ENCODE data around the gene BCO2. TPM values are rescaled to one million over a fixed set of nuclear protein-coding genes. Genes with fewer than 3 reads are reported as not detected.
"Not testable (repeated sequence)": the region's sequence is repeated elsewhere in the genome, so short reads cannot be mapped to it uniquely, and the experiment has no call there.

BCO2 gene
- total RNA-seq, 3 donors from 2014 or later (not counting 1 experiment from before 2014, with no cell fraction given) = 3.9 to 7.2 (median 5.8) TPM

- Mint-ChIP-seq H3K4me3 (no peak overlapping the region), H3K9me3 (no peaks in the 10 kb centered on the region)
- WGBS (ENCODE audit: insufficient coverage) = 97% methylated on average over 2 of the region's 2 CpGs
Measured at GRCh38 chr11:112196519-112197087, 21.3 kb downstream of the BCO2 start.

GRCh38 chr11:112199101-112199500 lies 23.8 kb downstream of the BCO2 start:
- intact Hi-C loops (cut with micrococcal nuclease); H3K9me3 Mint-ChIP-seq; ATAC-seq; DNase-seq; H3K36me3 ChIP-seq (ENCODE audit: control insufficient read depth, insufficient read depth, low read length); H3K36me3 Mint-ChIP-seq; H3K4me3 Mint-ChIP-seq; H3K27me3 Mint-ChIP-seq (ENCODE audit: low read depth in 2 of 2); H3K27ac ChIP-seq (ENCODE audit: low read length); H3K27ac Mint-ChIP-seq; H3K4me3 ChIP-seq (ENCODE audit: low read length); H3K4me1 ChIP-seq (ENCODE audit: control insufficient read depth, insufficient read depth, low read length); H3K9me3 ChIP-seq (ENCODE audit: control insufficient read depth, insufficient read depth, low read length); H3K4me1 Mint-ChIP-seq; H3K27me3 ChIP-seq (ENCODE audit: control insufficient read depth, insufficient read depth, low read length): not testable (repeated sequence)
- WGBS (ENCODE audit: insufficient coverage) = 100% methylated on average over 2 of the region's 4 CpGs

More at GRCh38 chr11:112196519-112197087, 21.3 kb downstream of the BCO2 start:
- H3K4me3 ChIP-seq (ENCODE audit: low read length) = no peak overlapping the region
- intact Hi-C loops (cut with micrococcal nuclease) = no loop called here
- H3K36me3 ChIP-seq (ENCODE audit: control insufficient read depth, insufficient read depth, low read length) = no peaks in the 10 kb centered on the region
- ATAC-seq (no peak), DNase-seq (no peak)
- peaks cover 5% of the 10 kb centered on the region in 2 donors for H3K4me1 Mint-ChIP-seq
- peaks cover 0 to 3% of the 10 kb centered on the region in 2 donors for H3K27me3 Mint-ChIP-seq (ENCODE audit: low read depth in 2 of 2)
- no peaks in the 10 kb centered on the region for H3K4me1 ChIP-seq (ENCODE audit: control insufficient read depth, insufficient read depth, low read length)
- no peaks in the 10 kb centered on the region for H3K9me3 ChIP-seq (ENCODE audit: control insufficient read depth, insufficient read depth, low read length)
- H3K27me3 ChIP-seq (ENCODE audit: control insufficient read depth, insufficient read depth, low read length) = no peaks in the 10 kb centered on the region
- no peak for TF ChIP-seq CTCF (IDR thresholded peaks at IDR 0.05)
- no peaks in the 10 kb centered on the region for H3K36me3 Mint-ChIP-seq
- no peak overlapping the region for H3K27ac ChIP-seq (ENCODE audit: low read length)
- no peak overlapping the region for H3K27ac Mint-ChIP-seq

- no peak overlapping the region for H3K4me3 ChIP-seq (ENCODE audit: low read length)
- WGBS (ENCODE audit: insufficient coverage) = 21% methylated on average over 2 of the region's 2 CpGs
- H3K27me3 ChIP-seq (ENCODE audit: control insufficient read depth, insufficient read depth, low read length) = no peaks in the 10 kb centered on the region
- H3K4me1 ChIP-seq (ENCODE audit: control insufficient read depth, insufficient read depth, low read length) = no peaks in the 10 kb centered on the region
- no peak for TF ChIP-seq CTCF (IDR thresholded peaks at IDR 0.05)
- no peaks in the 10 kb centered on the region for H3K36me3 ChIP-seq (ENCODE audit: control insufficient read depth, insufficient read depth, low read length)
- DNase-seq = no peak
- H3K9me3 Mint-ChIP-seq = no peaks in the 10 kb centered on the region
- no peak for ATAC-seq
- no peaks in the 10 kb centered on the region for H3K4me1 Mint-ChIP-seq
- no peaks in the 10 kb centered on the region for H3K9me3 ChIP-seq (ENCODE audit: control insufficient read depth, insufficient read depth, low read length)
- no peaks in the 10 kb centered on the region for H3K36me3 Mint-ChIP-seq
- H3K27ac Mint-ChIP-seq = no peak overlapping the region
- H3K27me3 Mint-ChIP-seq (ENCODE audit: low read depth in 2 of 2) = peaks cover 0 to 3% of the 10 kb centered on the region in 2 donors
- no peak overlapping the region for H3K27ac ChIP-seq (ENCODE audit: low read length)
- intact Hi-C loops (cut with micrococcal nuclease) = no loop called here
- no peak overlapping the region for H3K4me3 Mint-ChIP-seq
Measured at GRCh38 chr11:112200252-112200651, 24.9 kb downstream of the BCO2 start.

- Histone ChIP-seq H3K27ac (ENCODE audit: low read length) (no peak overlapping the region), H3K9me3 (ENCODE audit: control insufficient read depth, insufficient read depth, low read length) (no peaks in the 10 kb centered on the region), H3K36me3 (ENCODE audit: control insufficient read depth, insufficient read depth, low read length) (no peaks in the 10 kb centered on the region), H3K4me3 (ENCODE audit: low read length) (no peak overlapping the region), H3K27me3 (ENCODE audit: control insufficient read depth, insufficient read depth, low read length) (no peaks in the 10 kb centered on the region), H3K4me1 (ENCODE audit: control insufficient read depth, insufficient read depth, low read length) (no peaks in the 10 kb centered on the region)
- Mint-ChIP-seq H3K9me3 (no peaks in the 10 kb centered on the region), H3K4me3 (no peak overlapping the region), H3K27me3 (ENCODE audit: low read depth in 2 of 2) (no peaks in the 10 kb centered on the region), H3K27ac (no peak overlapping the region), H3K36me3 (no peaks in the 10 kb centered on the region), H3K4me1 (no peaks in the 10 kb centered on the region)
- no peak for TF ChIP-seq CTCF (IDR thresholded peaks at IDR 0.05)
- WGBS (ENCODE audit: insufficient coverage) = 93% methylated on average over 23 of the region's 23 CpGs
- DNase-seq (no peak), ATAC-seq (no peak)
- intact Hi-C loops (cut with micrococcal nuclease) = no loop called here
Measured at GRCh38 chr11:112206071-112206470, 30.8 kb downstream of the BCO2 start.
